ENCODE measurements around the gene CRYGN. TPM values are rescaled to one million over a fixed set of nuclear protein-coding genes. Genes with fewer than 3 reads are reported as not detected.

CRYGN gene
- total RNA-seq, 3 donors from 2014 or later, result 0.51 TPM; not detected in 2

DNA sequence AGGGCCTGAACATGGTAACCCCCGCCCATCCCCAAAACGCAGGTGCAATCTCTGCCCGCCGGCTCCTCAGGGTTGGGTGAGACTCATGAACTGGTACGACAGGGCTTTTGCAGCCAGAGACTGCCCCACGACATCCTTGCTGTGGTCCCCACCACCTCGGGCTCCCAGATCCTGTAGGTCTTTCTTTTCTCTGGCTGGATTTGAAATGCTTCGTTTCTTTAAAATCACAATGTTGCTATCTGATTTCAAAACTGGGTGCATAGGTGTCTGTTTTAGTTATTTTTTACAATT is 52.0 kb downstream of the CRYGN start:
- intact Hi-C loops (cut with DNase I, micrococcal nuclease), result no loop called here
- Histone ChIP-seq H3K4me3 (no peak overlapping the region), H3K4me1 (ENCODE audit: low read depth) (no peaks in the 10 kb centered on the region), H3K36me3 (ENCODE audit: low read depth) (no peaks in the 10 kb centered on the region), H3K9me3 (no peaks in the 10 kb centered on the region)
- TF ChIP-seq, protein P1, sequence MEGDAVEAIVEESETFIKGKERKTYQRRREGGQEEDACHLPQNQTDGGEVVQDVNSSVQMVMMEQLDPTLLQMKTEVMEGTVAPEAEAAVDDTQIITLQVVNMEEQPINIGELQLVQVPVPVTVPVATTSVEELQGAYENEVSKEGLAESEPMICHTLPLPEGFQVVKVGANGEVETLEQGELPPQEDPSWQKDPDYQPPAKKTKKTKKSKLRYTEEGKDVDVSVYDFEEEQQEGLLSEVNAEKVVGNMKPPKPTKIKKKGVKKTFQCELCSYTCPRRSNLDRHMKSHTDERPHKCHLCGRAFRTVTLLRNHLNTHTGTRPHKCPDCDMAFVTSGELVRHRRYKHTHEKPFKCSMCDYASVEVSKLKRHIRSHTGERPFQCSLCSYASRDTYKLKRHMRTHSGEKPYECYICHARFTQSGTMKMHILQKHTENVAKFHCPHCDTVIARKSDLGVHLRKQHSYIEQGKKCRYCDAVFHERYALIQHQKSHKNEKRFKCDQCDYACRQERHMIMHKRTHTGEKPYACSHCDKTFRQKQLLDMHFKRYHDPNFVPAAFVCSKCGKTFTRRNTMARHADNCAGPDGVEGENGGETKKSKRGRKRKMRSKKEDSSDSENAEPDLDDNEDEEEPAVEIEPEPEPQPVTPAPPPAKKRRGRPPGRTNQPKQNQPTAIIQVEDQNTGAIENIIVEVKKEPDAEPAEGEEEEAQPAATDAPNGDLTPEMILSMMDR (IDR thresholded peaks at IDR 0.05), result no peak
- ATAC-seq (no peak), DNase-seq (no peak)

DNA sequence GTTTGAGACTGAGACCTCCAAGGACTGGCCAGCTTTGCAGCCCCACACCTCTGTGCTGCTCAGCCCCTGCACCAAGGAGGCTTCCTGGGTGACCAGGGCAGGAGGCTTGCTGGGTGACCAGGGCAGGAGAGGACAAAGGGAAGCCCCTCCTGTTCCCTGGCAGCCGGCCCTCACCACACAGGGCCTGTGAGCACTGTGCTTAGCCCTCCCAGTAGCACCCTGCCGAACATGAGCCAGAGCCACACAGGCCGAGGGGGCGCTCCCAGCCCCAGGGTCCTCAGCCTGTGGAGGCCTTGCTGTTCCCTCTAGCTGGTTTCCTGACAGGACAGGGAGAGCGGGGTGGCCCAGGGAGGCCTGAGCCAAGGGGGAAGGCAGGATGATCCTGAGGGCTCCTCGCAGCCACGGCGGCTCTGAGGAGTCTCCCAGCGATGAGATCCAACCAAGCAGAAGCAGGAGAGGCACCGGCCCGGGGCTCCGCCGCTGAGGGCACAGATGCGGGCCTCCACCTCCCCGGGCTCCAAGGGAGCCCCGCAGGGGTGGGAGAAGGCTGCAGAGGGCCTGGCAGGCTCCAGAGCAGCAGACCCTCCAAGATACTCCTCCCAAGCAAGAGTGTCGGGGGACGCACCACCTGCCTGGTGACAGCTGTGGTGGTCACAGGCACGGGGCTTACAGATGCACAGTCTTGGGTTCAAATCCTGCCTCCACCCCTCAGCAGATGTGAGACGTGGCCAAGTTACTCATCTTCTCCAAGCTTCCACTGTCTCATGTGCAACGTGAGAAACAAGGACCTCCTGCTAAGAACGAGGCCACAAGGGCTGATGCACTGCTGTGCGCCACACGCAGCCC is 52.6 kb downstream of the CRYGN start:
- H3K9me3 ChIP-seq, result no peaks in the 10 kb centered on the region
- TF ChIP-seq, protein P1 (IDR thresholded peaks at IDR 0.05), result no peak
- H3K36me3 ChIP-seq (ENCODE audit: low read depth), result no peaks in the 10 kb centered on the region
- DNase-seq (peak in 1 of 3 donors; percentile 17), ATAC-seq (no peak)
- H3K4me3 ChIP-seq, result no peak overlapping the region
- intact Hi-C loops (cut with DNase I, micrococcal nuclease), result no loop called here
- H3K4me1 ChIP-seq (ENCODE audit: low read depth), result no peaks in the 10 kb centered on the region

DNA sequence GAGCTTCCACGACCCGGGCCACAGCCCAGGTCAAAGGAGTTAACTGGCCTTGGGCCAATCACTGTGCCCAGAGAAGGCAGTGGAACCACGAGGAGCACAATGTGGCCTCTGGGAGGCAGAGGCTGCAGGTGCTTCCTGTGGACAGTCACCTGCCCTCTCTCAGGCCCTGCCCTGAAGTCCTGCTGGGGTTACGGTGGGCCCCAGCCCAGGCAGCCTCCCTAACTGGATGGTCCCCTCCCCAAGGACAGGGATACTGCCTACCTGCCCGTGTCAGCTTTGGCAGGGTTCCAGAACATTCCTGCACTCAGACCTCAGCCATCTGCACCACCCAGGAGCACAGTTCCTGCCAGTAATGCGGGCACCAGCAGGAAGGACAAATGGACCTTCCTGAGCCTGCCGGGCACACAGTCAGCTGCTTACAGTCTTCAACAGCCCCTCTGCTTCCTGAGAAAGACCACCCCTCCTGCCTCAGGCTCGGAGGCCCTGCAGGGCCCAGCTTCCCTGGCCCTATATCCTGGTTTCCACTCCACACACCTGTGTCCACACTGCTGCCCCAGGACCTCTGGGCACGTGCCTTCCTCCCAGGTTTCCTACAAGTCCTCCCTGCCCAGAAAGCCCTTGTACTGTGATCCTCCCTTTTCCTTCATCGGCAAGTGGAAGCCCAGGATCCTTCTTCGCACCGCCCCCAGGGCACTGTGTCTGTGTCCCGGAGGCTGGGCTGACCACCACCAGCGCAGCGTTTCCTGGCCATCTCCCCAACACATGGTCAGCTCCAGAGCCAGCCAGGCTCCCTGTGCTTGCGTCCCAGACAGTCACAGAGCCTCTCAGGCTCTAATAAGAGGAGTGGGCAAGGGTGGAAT is 53.4 kb downstream of the CRYGN start:
- Histone ChIP-seq H3K36me3 (ENCODE audit: low read depth) (no peaks in the 10 kb centered on the region), H3K4me3 (no peak overlapping the region), H3K9me3 (no peaks in the 10 kb centered on the region), H3K4me1 (ENCODE audit: low read depth) (peaks cover 4% of the 10 kb centered on the region)
- intact Hi-C loops (cut with DNase I, micrococcal nuclease), result no loop called here
- TF ChIP-seq, protein P1 (IDR thresholded peaks at IDR 0.05), result no peak
- ATAC-seq (peak; percentile 8), DNase-seq (peak in 1 of 3 donors; percentile 17)

DNA sequence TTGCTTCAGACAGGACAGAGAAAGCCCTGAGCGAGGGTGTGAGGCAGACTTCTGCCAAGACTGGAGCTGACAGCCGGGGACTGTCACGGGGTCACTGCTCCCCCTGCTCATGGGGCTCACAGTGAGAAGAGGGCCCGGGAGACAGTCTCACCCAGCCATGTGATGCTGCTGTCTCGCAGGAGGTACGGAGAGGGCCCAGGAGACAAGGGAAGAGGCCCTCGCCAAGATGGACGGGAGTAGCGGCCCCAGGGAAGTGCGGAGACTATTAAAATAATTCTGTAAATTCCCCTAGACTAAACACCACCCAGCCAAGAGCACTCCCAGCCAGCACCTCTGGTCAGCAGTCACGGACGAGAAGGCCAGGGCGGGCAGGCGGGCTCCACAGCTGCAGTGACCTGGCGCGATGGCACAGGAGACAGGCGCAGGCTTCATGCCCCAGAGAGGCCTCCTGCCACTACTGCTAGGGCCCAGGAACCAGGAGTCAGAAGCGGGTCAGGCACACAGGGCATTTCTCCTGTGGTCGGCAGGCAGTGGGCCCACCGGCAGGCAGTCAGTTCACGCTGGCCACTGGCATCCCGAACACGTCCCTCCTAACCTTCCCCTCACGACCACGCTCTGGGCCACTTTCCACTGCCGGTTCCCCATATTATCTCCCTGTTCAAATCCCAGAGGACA is 54.2 kb downstream of the CRYGN start:
- peaks cover 10% of the 10 kb centered on the region for H3K4me1 ChIP-seq (ENCODE audit: low read depth)
- DNase-seq (peak in 2 of 3 donors; percentile 20 to 40), ATAC-seq (no peak)
- no peaks in the 10 kb centered on the region for H3K9me3 ChIP-seq
- H3K4me3 ChIP-seq, result no peak overlapping the region
- H3K36me3 ChIP-seq (ENCODE audit: low read depth), result no peaks in the 10 kb centered on the region
- TF ChIP-seq, protein P1 (IDR thresholded peaks at IDR 0.05), result no peak
- intact Hi-C loops (cut with DNase I, micrococcal nuclease), result no loop called here

DNA sequence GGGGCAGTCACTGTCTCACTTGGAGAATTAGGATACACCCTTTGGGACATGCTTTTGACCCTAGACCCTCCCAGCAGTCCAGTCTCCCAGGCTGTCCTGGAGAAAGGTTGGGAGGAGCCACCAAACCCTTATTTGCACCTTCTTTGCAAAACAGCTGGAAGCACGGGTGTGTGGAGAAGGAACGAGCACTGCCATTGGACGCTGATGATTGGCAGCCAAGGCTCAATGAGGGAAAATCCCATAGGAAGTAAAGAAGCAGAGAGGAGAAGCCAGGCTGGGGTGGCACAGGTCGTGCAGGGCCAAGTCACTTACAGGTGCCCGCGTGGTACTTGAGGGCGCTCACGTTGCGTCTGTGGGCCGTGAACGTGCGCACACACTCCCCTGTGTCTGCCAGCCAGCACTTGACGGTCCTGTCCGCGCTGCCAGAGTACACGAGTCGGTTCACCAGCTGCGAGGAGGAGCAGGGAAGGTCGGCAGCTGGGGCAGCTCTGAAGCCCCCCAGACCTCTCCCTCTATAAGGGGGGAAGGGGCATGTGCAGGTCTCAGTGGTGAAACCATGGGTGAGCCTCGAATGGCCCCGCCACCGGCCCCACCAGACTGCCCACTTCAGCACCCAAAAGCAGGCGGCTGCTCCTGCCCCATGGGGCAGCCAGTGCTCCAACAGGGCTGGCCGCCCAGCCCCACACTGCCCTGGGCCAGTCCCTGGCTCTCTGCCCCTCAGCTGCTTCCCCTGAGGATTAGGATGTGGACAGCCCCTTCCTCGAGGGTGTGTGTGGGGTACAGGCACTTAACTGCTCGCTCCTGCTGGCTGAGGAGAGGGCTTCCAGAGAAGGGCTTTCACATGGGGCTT is 54.9 kb downstream of the CRYGN start:
- intact Hi-C loops (cut with DNase I, micrococcal nuclease), result no loop called here
- peaks cover 10% of the 10 kb centered on the region for H3K4me1 ChIP-seq (ENCODE audit: low read depth)
- no peak overlapping the region for H3K4me3 ChIP-seq
- TF ChIP-seq, protein P1 (IDR thresholded peaks at IDR 0.05), result no peak
- H3K9me3 ChIP-seq, result no peaks in the 10 kb centered on the region
- DNase-seq (peak in 1 of 3 donors; percentile 5), ATAC-seq (no peak)
- no peaks in the 10 kb centered on the region for H3K36me3 ChIP-seq (ENCODE audit: low read depth)
